ENCODE measurements around the gene CYGB. TPM values are rescaled to one million over a fixed set of nuclear protein-coding genes. Genes with fewer than 3 reads are reported as not detected.

CYGB gene
- total and polyA plus RNA-seq, 9 of the 15 experiments (the other 6 are each of a cell fraction or from before 2014, with no cell fraction given): 0.08 to 0.95 (median 0.18) TPM; not detected in 5

DNA sequence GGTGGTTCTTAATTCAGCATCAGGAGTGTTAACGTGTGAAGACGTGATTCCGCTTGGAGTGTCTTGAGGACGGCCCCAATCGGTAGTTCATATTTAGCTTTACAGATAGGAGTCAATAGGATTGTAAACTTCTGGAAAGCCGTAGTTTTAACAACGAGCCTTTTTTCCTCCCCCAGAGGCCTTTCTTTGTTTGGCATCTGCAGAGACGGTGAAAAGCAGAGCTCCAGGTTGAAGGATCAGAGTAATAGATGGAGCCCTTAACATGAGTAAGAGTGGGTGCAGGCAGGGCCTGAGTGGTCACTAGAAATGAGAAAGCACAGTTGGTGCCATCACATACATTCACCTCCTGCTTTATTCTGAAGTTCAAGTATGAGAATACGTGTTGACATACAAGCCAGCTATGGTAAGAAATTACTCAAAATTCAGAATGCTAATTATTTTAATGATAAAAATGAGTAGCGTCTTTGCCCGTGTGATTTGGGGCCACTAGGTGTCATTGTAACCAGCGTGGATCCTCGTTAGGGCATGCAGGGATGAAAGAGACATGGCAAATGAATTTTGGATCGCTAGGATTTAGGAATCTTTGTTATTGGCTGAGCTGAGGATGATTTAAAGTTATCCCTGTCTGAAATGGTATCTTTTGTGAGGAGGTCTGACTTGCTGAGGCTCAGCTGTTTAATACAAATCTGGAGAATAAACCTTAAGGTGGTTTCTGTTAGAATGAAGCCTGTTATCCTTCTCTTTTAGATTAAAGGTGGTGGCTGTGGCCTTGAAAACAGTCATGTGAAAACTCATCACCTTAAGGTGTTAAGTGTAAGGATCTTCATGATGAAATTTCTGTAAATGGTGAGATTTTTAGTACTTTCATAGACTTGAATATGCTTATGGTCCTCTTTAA is 20.9 kb upstream of the CYGB start (continued):
- TF ChIP-seq, protein P1, sequence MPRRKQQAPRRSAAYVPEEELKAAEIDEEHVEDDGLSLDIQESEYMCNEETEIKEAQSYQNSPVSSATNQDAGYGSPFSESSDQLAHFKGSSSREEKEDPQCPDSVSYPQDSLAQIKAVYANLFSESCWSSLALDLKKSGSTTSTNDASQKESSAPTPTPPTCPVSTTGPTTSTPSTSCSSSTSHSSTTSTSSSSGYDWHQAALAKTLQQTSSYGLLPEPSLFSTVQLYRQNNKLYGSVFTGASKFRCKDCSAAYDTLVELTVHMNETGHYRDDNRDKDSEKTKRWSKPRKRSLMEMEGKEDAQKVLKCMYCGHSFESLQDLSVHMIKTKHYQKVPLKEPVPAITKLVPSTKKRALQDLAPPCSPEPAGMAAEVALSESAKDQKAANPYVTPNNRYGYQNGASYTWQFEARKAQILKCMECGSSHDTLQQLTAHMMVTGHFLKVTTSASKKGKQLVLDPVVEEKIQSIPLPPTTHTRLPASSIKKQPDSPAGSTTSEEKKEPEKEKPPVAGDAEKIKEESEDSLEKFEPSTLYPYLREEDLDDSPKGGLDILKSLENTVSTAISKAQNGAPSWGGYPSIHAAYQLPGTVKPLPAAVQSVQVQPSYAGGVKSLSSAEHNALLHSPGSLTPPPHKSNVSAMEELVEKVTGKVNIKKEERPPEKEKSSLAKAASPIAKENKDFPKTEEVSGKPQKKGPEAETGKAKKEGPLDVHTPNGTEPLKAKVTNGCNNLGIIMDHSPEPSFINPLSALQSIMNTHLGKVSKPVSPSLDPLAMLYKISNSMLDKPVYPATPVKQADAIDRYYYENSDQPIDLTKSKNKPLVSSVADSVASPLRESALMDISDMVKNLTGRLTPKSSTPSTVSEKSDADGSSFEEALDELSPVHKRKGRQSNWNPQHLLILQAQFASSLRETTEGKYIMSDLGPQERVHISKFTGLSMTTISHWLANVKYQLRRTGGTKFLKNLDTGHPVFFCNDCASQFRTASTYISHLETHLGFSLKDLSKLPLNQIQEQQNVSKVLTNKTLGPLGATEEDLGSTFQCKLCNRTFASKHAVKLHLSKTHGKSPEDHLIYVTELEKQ (CRISPR knock-in tag; IDR thresholded peaks at IDR 0.05): no peak
- TF ChIP-seq TAF1 (IDR thresholded peaks at IDR 0.05; ENCODE audit: control insufficient read depth, extremely low read depth, insufficient read depth, low read length, severe bottlenecking) (no peak), SMARCA4 (IDR thresholded peaks at IDR 0.05) (0 out of 2 replicates have a peak, but pooled peaks have one; percentile 10), HMG20A (CRISPR knock-in tag; conservative IDR thresholded peaks at IDR 0.05) (no peak), TARDBP (IDR thresholded peaks at IDR 0.05) (peak; percentile 42; the same call in 1 of the 2 replicates), EHMT2 (IDR thresholded peaks at IDR 0.05) (no peak), KDM1A (IDR thresholded peaks at IDR 0.05) (0 out of 4 replicates have a peak, but pooled peaks of 1 of the 2 experiments have one; percentile 5), HLTF (IDR thresholded peaks at IDR 0.05) (no peak), HIVEP1 (CRISPR knock-in tag; IDR thresholded peaks at IDR 0.05) (no peak), ZNF584 (CRISPR knock-in tag; IDR thresholded peaks at IDR 0.05; ENCODE audit: low read depth) (no peak), TGIF2 (CRISPR knock-in tag; IDR thresholded peaks at IDR 0.05) (no peak), TAF9B (IDR thresholded peaks at IDR 0.05; ENCODE audit: partially characterized antibody) (peak; percentile 20), BRD9 (IDR thresholded peaks at IDR 0.05; ENCODE audit: low read depth, partially characterized antibody) (peak; percentile 37), RBM14 (IDR thresholded peaks at IDR 0.05; ENCODE audit: borderline replicate concordance, insufficient read depth, low read depth, low read length) (no peak), RB1 (IDR thresholded peaks at IDR 0.05; ENCODE audit: low read depth) (no peak)
- TF ChIP-seq, protein P2, sequence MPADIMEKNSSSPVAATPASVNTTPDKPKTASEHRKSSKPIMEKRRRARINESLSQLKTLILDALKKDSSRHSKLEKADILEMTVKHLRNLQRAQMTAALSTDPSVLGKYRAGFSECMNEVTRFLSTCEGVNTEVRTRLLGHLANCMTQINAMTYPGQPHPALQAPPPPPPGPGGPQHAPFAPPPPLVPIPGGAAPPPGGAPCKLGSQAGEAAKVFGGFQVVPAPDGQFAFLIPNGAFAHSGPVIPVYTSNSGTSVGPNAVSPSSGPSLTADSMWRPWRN (IDR thresholded peaks at IDR 0.05; ENCODE audit: low read depth): no peak
- TF ChIP-seq, protein P3, sequence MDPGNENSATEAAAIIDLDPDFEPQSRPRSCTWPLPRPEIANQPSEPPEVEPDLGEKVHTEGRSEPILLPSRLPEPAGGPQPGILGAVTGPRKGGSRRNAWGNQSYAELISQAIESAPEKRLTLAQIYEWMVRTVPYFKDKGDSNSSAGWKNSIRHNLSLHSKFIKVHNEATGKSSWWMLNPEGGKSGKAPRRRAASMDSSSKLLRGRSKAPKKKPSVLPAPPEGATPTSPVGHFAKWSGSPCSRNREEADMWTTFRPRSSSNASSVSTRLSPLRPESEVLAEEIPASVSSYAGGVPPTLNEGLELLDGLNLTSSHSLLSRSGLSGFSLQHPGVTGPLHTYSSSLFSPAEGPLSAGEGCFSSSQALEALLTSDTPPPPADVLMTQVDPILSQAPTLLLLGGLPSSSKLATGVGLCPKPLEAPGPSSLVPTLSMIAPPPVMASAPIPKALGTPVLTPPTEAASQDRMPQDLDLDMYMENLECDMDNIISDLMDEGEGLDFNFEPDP (CRISPR knock-in tag; IDR thresholded peaks at IDR 0.05): no peak
- TF ChIP-seq, protein P4, sequence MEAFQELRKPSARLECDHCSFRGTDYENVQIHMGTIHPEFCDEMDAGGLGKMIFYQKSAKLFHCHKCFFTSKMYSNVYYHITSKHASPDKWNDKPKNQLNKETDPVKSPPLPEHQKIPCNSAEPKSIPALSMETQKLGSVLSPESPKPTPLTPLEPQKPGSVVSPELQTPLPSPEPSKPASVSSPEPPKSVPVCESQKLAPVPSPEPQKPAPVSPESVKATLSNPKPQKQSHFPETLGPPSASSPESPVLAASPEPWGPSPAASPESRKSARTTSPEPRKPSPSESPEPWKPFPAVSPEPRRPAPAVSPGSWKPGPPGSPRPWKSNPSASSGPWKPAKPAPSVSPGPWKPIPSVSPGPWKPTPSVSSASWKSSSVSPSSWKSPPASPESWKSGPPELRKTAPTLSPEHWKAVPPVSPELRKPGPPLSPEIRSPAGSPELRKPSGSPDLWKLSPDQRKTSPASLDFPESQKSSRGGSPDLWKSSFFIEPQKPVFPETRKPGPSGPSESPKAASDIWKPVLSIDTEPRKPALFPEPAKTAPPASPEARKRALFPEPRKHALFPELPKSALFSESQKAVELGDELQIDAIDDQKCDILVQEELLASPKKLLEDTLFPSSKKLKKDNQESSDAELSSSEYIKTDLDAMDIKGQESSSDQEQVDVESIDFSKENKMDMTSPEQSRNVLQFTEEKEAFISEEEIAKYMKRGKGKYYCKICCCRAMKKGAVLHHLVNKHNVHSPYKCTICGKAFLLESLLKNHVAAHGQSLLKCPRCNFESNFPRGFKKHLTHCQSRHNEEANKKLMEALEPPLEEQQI (IDR thresholded peaks at IDR 0.05): no peak
- TF ChIP-seq, protein P5, sequence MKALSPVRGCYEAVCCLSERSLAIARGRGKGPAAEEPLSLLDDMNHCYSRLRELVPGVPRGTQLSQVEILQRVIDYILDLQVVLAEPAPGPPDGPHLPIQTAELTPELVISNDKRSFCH (CRISPR knock-in tag; IDR thresholded peaks at IDR 0.05): no peak
- TF ChIP-seq, protein P5 (tag; IDR thresholded peaks at IDR 0.05): no peak

Measured in K562 (cell line).